T-helper 22 cell (primary cell): ENCODE results near the gene GTF2A2.
"Not testable (repeated sequence)": the region's sequence is repeated elsewhere in the genome, so short reads cannot be mapped to it uniquely, and the experiment has no call there.

Source experiments
- DNase-seq: peaks from one replicate; pipeline ENCODE4 v3.0.0-alpha.2; 2020; ENCODE audit warnings: low read depth

The GTF2A2 gene

GRCh38 chr15:59656897-59657634 lies at the start of gene GTF2A2:
Gene GTF2A2, minus strand, starts transcription at chr15:59657515. Its CDS starts 5,238 bp downstream, at chr15:59652277.
- DNase-seq, result peak; percentile 88

GRCh38 chr15:59703979-59704796 lies 46.9 kb upstream of the GTF2A2 start:
- no peak for DNase-seq

GRCh38 chr15:59702351-59702750 lies 45.0 kb upstream of the GTF2A2 start:
- DNase-seq, result no peak

GRCh38 chr15:59701880-59702279 lies 44.6 kb upstream of the GTF2A2 start:
- no peak for DNase-seq

GRCh38 chr15:59699810-59700431 lies 42.6 kb upstream of the GTF2A2 start:
- no peak for DNase-seq

GRCh38 chr15:59698065-59698464 lies 40.8 kb upstream of the GTF2A2 start:
- not testable (repeated sequence) for DNase-seq

- no peak for DNase-seq
These were observed 39.0 kb upstream of the GTF2A2 start for GRCh38 chr15:59696332-59696731.

- DNase-seq, result no peak
These were observed 37.5 kb upstream of the GTF2A2 start for GRCh38 chr15:59694779-59695178.

GRCh38 chr15:59691194-59691805 lies 34.0 kb upstream of the GTF2A2 start:
- DNase-seq, result no peak

GRCh38 chr15:59689626-59690236 lies 32.4 kb upstream of the GTF2A2 start:
- peak; percentile 48 for DNase-seq

GRCh38 chr15:59688782-59689625 lies 31.7 kb upstream of the GTF2A2 start, which contains the start of gene BNIP2:
Gene BNIP2, minus strand, starts transcription at chr15:59689320. Its CDS starts 6,863 bp downstream, at chr15:59682457.
- DNase-seq, result peak; percentile 100

GRCh38 chr15:59688423-59688781 lies 31.1 kb upstream of the GTF2A2 start:
- peak; percentile 12 for DNase-seq

GRCh38 chr15:59687836-59688235 lies 30.5 kb upstream of the GTF2A2 start:
- no peak for DNase-seq

- DNase-seq, result no peak
These were observed 29.1 kb upstream of the GTF2A2 start for GRCh38 chr15:59686389-59686788.

- no peak for DNase-seq
These were observed 28.5 kb upstream of the GTF2A2 start for GRCh38 chr15:59685737-59686297.

- DNase-seq, result no peak
These were observed 23.6 kb upstream of the GTF2A2 start for GRCh38 chr15:59680870-59681269.

GRCh38 chr15:59680346-59680745 lies 23.0 kb upstream of the GTF2A2 start:
- DNase-seq, result no peak

GRCh38 chr15:59678620-59679019 lies 21.3 kb upstream of the GTF2A2 start:
- no peak for DNase-seq

- no peak for DNase-seq
These were observed 20.9 kb upstream of the GTF2A2 start for GRCh38 chr15:59678172-59678571.

- DNase-seq, result no peak
These were observed 19.2 kb upstream of the GTF2A2 start for GRCh38 chr15:59676565-59676964.
